ENCODE measurements around the gene GJA1. TPM values are rescaled to one million over a fixed set of nuclear protein-coding genes. Genes with fewer than 3 reads are reported as not detected.

Gene GJA1
- total RNA-seq, 1 experiment from 2014 or later = 528 TPM

DNA sequence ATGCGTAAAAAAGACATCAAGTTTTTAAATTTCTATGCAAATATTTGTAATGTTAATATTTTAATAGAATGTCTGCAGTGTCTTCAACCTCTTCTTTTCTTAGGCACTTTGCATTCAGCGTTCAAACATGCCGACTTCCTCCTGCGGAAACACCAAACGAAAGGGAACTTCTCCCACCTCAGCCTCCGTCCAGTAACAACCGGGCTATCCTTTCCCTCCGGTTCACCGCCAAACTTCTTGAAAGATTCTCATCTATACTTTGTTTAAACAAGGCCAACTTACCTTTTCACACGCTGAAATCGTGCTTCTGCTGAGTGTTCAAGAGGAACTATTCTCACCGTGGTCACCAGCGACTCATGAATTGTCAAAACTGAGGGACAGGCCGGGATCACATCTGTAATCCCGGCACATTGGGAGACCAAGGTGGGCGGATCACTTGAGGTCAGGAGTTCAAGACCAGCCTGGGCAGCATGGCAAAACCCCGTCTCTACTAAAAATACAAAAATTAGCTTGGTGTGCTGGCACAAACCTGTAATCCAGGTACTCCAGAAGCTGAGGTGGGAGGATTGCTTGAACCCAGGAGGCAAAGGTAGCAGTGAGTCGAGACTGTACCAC is 44.8 kb downstream of the GJA1 start:
- TF ChIP-seq, protein P1, sequence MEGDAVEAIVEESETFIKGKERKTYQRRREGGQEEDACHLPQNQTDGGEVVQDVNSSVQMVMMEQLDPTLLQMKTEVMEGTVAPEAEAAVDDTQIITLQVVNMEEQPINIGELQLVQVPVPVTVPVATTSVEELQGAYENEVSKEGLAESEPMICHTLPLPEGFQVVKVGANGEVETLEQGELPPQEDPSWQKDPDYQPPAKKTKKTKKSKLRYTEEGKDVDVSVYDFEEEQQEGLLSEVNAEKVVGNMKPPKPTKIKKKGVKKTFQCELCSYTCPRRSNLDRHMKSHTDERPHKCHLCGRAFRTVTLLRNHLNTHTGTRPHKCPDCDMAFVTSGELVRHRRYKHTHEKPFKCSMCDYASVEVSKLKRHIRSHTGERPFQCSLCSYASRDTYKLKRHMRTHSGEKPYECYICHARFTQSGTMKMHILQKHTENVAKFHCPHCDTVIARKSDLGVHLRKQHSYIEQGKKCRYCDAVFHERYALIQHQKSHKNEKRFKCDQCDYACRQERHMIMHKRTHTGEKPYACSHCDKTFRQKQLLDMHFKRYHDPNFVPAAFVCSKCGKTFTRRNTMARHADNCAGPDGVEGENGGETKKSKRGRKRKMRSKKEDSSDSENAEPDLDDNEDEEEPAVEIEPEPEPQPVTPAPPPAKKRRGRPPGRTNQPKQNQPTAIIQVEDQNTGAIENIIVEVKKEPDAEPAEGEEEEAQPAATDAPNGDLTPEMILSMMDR (conservative IDR thresholded peaks at IDR 0.05) = no peak
- H2BK12ac ChIP-seq (ENCODE audit: insufficient read length, low read depth, low read length) = no peak overlapping the region
- H4K20me1 ChIP-seq (ENCODE audit: control insufficient read depth, insufficient read depth, insufficient read length) = no peaks in the 10 kb centered on the region
- no peak overlapping the region for H3K56ac ChIP-seq (ENCODE audit: insufficient read length, low read depth, low read length)
- no peak overlapping the region for H3K4me3 Mint-ChIP-seq
- H3K9ac ChIP-seq (ENCODE audit: extremely low read depth, insufficient read length, low read length) = no peak overlapping the region
- no peaks in the 10 kb centered on the region for H3K27me3 Mint-ChIP-seq (ENCODE audit: low read depth)
- H3K23me2 ChIP-seq (ENCODE audit: insufficient read length, low read depth, low read length, poor library complexity, severe bottlenecking) = no peaks in the 10 kb centered on the region
- H2BK15ac ChIP-seq (ENCODE audit: low read depth, low read length) = no peak overlapping the region
- no peak overlapping the region for H2BK5ac ChIP-seq (ENCODE audit: insufficient read length, low read length)
- H3K18ac ChIP-seq (ENCODE audit: insufficient read length, low read depth, low read length) = no peak overlapping the region
- H2BK20ac ChIP-seq (ENCODE audit: low read depth, low read length, poor library complexity, severe bottlenecking) = no peak overlapping the region
- no peak overlapping the region for H3K4ac ChIP-seq (ENCODE audit: low read depth, low read length)
- no peaks in the 10 kb centered on the region for H3K9me3 Mint-ChIP-seq
- no peaks in the 10 kb centered on the region; a peak in 1 of 7 replicates for H3K36me3 Mint-ChIP-seq (ENCODE audit: insufficient read depth in 1 of 3, low read depth in 3 of 3)
- H2AK5ac ChIP-seq (ENCODE audit: insufficient read length, low read length) = no peak overlapping the region
- DNase-seq = no peak
- H2BK120ac ChIP-seq (ENCODE audit: low read depth, low read length, poor library complexity, severe bottlenecking) = no peak overlapping the region
- no peaks in the 10 kb centered on the region for H3K9me3 ChIP-seq (ENCODE audit: control insufficient read depth, low read depth, low read length)
- no CpG with 5 or more reads among the region's 18 CpGs for WGBS (ENCODE audit: extremely low coverage, insufficient read length, low lambda C conversion rate)
- H3K4me2 ChIP-seq (ENCODE audit: insufficient read depth, insufficient read length, low read length) = no peak overlapping the region
- H3K79me1 ChIP-seq (ENCODE audit: insufficient read depth, low read depth, low read length, poor library complexity, severe bottlenecking) = no peaks in the 10 kb centered on the region
- no peak overlapping the region for H4K5ac ChIP-seq (ENCODE audit: insufficient read length, low read depth, low read length)
- H4K8ac ChIP-seq (replicated peaks; ENCODE audit: insufficient read length, low read depth, low read length) = no peak overlapping the region
- H3K23ac ChIP-seq (ENCODE audit: insufficient read length, low read depth, low read length) = no peak overlapping the region
- no peak overlapping the region for H2AFZ ChIP-seq (ENCODE audit: low read length)
- no peaks in the 10 kb centered on the region for H3K79me2 ChIP-seq (ENCODE audit: insufficient read depth, low read length)
- no peaks in the 10 kb centered on the region for H3K27me3 ChIP-seq (ENCODE audit: insufficient read depth, low read length)
- H3K4me1 ChIP-seq (ENCODE audit: insufficient read depth, low read length) = peaks cover 2% of the 10 kb centered on the region; the same call in 1 of the 2 replicates
- no peak overlapping the region for H3K27ac ChIP-seq (ENCODE audit: insufficient read length, low read depth, low read length)
- no peak overlapping the region for H3K14ac ChIP-seq (ENCODE audit: insufficient read depth, low read length)
- peaks cover 14 to 15% of the 10 kb centered on the region in 2 experiments for H3K4me1 Mint-ChIP-seq
- no peak overlapping the region for H4K91ac ChIP-seq (ENCODE audit: insufficient read length, low read depth, low read length)
- no peak overlapping the region for H3T11ph ChIP-seq (ENCODE audit: low read length)
- H3K27ac Mint-ChIP-seq = peak overlapping the region in 1 of 3 experiments; percentile 31; a peak in 1 of 7 replicates

All from H9 (cell line).